Mucosa of rectum (tissue), 2 donors: ENCODE measurements around the gene DNM3.
A peak's percentile ranks its signal among the peaks of the same experiment; 100 is the strongest.

Source experiments
- H3K27ac ChIP-seq, 2 donors: one replicate each; pipeline ENCODE4 v1.7.0; 2013; ENCODE audit warnings: inconsistent platforms in 2 of 2, low read depth in 2 of 2, low read length in 2 of 2
- H3K27me3 ChIP-seq, 2 donors: one replicate each; pipeline ENCODE4 v1.7.0; 2013; ENCODE audit warnings: low read length in 2 of 2; ENCODE audit not compliant: control insufficient read depth in 2 of 2, insufficient read depth in 2 of 2
- H3K36me3 ChIP-seq, 2 donors: one replicate each; pipeline ENCODE4 v1.7.0; 2013; ENCODE audit warnings: low read length in 2 of 2; ENCODE audit not compliant: control insufficient read depth in 2 of 2, insufficient read depth in 2 of 2
- H3K4me1 ChIP-seq, 2 donors: one replicate each; pipeline ENCODE4 v1.7.0; 2013; ENCODE audit warnings: low read length in 2 of 2, mild to moderate bottlenecking in 1 of 2; ENCODE audit not compliant: control insufficient read depth in 2 of 2, insufficient read depth in 2 of 2
- H3K4me3 ChIP-seq, 2 donors: one replicate each; pipeline ENCODE4 v1.7.0; 2013; ENCODE audit warnings: low read length in 2 of 2
- H3K9ac ChIP-seq, 2 donors: one replicate each; pipeline ENCODE4 v1.7.0; 2013; ENCODE audit warnings: low read length in 2 of 2, low read depth in 1 of 2, mild to moderate bottlenecking in 1 of 2
- H3K9me3 ChIP-seq, 2 donors: one replicate each; pipeline ENCODE4 v1.7.0; 2013; ENCODE audit warnings: low read length in 2 of 2; ENCODE audit not compliant: control insufficient read depth in 2 of 2
- donor health status: healthy.
- donor health status: Normal muscosa, but diverticular disease.

Gene DNM3

DNA sequence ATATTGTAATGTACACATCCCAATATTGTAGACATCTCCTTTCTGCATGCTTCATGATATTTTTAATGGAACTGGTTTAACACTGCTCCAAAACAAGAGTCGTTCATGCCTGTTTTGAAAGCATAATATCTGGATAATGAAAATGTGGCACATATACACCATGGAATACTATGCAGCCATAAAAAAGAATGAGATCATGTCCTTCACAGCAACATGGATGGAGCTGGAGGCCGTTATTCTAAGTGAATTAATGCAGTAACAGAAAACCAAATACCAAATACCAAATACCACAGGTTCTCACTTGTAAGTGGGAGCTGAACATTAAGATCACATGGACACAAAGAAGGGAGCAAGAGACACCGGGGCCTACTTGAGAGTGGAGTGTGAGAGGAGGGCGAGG is 487.0 kb downstream of the DNM3 start:
- H3K27me3 ChIP-seq: no peaks in the 10 kb centered on the region
- H3K36me3 ChIP-seq: no peaks in the 10 kb centered on the region
- H3K27ac ChIP-seq: no peak overlapping the region
- H3K4me1 ChIP-seq: no peaks in the 10 kb centered on the region
- no peaks in the 10 kb centered on the region for H3K9me3 ChIP-seq
- H3K4me3 ChIP-seq: no peak overlapping the region
- H3K9ac ChIP-seq: no peak overlapping the region

DNA sequence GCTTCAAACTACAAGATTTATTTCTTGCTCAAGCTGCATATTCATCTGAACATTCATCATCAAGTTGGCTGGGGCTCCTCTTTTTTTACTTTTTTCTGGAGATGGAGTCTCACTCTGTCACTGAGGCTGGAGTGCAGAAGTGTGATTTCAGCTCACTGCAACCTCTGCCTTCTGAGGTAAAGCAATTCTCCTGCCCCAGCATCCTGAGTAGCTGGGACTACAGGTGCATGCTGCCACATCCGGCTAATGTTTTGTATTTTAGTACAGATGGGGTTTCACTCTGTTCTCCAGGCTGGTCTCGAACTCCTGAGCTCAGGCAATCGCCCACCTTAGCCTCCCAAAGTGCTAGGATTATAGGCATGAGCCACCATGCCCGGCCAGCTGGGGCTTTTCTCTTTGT is 490.9 kb downstream of the DNM3 start:
- H3K36me3 ChIP-seq: no peaks in the 10 kb centered on the region
- H3K9ac ChIP-seq: no peak overlapping the region
- H3K4me1 ChIP-seq: no peaks in the 10 kb centered on the region
- no peak overlapping the region for H3K4me3 ChIP-seq
- no peak overlapping the region for H3K27ac ChIP-seq
- no peaks in the 10 kb centered on the region for H3K27me3 ChIP-seq
- no peaks in the 10 kb centered on the region for H3K9me3 ChIP-seq

DNA sequence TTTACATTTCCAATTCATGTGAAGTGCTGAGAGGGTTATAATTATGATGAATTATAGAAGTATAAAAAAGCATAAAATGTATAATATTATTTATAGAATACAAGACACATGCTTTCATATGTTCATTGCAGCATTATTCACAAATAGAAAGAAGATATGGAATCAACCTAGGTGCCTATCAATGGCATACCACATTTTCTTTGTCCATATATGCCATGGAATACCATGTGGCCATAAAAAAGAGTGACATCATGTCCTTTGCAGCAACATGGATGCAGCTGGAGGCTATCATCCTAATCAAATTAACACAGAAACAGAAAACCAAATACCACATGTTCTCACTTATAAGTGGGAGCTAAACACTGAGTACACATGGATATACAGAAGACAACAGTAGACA is 494.1 kb downstream of the DNM3 start:
- Histone ChIP-seq H3K9ac (no peak overlapping the region), H3K27ac (no peak overlapping the region), H3K4me3 (no peak overlapping the region), H3K36me3 (no peaks in the 10 kb centered on the region), H3K27me3 (no peaks in the 10 kb centered on the region), H3K9me3 (no peaks in the 10 kb centered on the region), H3K4me1 (peaks cover 0 to 2% of the 10 kb centered on the region in 2 donors)

DNA sequence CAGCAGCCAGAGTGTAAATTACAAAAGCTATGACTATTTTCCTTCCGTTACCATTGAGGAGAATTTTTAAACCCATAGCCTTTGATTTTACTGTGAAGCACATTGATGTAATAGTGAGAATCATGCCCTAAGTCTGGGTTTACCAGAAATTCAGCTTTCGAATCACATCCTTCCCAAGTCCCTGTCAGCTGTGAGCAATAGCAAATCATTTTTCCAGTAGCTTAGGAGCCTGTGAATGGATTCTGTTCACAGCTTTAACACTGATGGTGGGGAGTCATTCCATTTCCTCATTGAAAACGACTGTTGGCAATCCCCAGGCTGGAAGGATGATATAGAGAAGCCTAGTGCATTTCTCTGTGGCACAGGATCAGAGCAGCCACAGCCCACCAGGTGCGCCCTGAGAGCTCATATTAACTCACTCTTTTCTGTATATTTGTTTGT is 497.0 kb downstream of the DNM3 start:
- no peak overlapping the region for H3K9ac ChIP-seq
- no peaks in the 10 kb centered on the region for H3K36me3 ChIP-seq
- H3K9me3 ChIP-seq: no peaks in the 10 kb centered on the region
- peaks cover 0 to 2% of the 10 kb centered on the region in 2 donors for H3K4me1 ChIP-seq
- H3K4me3 ChIP-seq: no peak overlapping the region
- no peaks in the 10 kb centered on the region for H3K27me3 ChIP-seq
- no peak overlapping the region for H3K27ac ChIP-seq

DNA sequence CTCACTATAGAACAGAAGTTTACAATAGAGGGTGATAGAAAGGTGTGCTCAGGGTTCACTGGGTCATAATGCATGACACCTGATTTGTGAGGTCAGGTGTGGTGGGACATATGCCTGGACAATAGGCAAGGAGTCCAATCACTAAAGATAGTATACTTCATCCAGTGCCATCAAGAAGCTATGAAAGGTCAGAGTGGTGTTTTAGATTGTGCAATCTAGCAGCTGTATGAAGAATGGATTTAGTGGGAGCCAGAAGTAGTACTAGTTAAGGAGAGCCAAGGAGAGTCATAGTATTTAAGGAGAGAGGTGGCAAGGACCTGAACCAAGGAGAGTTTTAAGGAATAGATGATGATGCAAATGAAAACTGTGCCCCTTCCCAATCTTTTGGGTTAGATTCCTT is 498.5 kb downstream of the DNM3 start:
- no peaks in the 10 kb centered on the region for H3K27me3 ChIP-seq
- no peak overlapping the region for H3K27ac ChIP-seq
- no peaks in the 10 kb centered on the region for H3K36me3 ChIP-seq
- H3K4me1 ChIP-seq: peaks cover 4 to 8% of the 10 kb centered on the region in 2 donors
- no peak overlapping the region for H3K9ac ChIP-seq
- no peak overlapping the region for H3K4me3 ChIP-seq
- no peaks in the 10 kb centered on the region for H3K9me3 ChIP-seq

DNA sequence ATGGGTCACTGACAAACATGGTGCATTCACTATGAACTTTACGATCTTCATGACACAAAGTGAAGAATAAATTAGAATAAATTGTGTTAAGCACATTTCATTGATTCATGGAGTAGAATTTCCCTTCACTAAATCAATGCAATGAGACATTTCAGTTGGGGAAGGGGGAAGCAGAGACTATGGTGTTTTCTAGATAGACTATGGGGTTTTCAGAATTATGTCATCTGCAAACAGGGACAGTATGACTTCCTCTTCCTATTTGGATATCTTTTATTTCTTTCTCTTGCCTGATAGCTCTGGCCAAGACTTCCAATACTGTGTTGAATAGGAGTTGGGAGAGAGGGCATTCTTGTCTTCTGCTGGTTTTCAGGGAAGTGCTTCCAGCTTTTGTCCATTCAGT is 499.2 kb downstream of the DNM3 start:
- no peak overlapping the region for H3K27ac ChIP-seq
- H3K27me3 ChIP-seq: no peaks in the 10 kb centered on the region
- peaks cover 4 to 8% of the 10 kb centered on the region in 2 donors for H3K4me1 ChIP-seq
- no peak overlapping the region for H3K4me3 ChIP-seq
- H3K9ac ChIP-seq: no peak overlapping the region
- H3K36me3 ChIP-seq: no peaks in the 10 kb centered on the region
- no peaks in the 10 kb centered on the region for H3K9me3 ChIP-seq

DNA sequence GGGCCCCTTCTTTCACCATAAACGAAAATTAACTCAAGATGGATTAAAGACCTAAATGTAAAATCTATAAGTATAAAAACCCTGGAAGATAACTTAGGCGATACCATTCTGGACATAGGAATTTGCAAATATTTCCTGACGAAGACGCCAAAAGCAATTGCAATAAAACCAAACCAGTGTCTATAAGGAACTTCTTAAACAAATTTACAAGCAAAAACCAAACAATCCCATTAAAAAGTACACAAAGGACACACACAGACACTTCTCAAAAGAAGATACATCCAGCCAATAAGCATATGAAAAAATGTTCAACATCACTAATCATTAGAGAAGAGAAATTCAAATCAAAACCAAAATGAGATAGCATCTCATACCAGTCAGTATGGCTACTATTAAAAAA is 500.4 kb downstream of the DNM3 start:
- Histone ChIP-seq H3K36me3 (no peaks in the 10 kb centered on the region), H3K27me3 (no peaks in the 10 kb centered on the region), H3K9ac (no peak overlapping the region), H3K27ac (no peak overlapping the region), H3K4me3 (no peak overlapping the region), H3K9me3 (no peaks in the 10 kb centered on the region), H3K4me1 (peaks cover 4 to 8% of the 10 kb centered on the region in 2 donors)

DNA sequence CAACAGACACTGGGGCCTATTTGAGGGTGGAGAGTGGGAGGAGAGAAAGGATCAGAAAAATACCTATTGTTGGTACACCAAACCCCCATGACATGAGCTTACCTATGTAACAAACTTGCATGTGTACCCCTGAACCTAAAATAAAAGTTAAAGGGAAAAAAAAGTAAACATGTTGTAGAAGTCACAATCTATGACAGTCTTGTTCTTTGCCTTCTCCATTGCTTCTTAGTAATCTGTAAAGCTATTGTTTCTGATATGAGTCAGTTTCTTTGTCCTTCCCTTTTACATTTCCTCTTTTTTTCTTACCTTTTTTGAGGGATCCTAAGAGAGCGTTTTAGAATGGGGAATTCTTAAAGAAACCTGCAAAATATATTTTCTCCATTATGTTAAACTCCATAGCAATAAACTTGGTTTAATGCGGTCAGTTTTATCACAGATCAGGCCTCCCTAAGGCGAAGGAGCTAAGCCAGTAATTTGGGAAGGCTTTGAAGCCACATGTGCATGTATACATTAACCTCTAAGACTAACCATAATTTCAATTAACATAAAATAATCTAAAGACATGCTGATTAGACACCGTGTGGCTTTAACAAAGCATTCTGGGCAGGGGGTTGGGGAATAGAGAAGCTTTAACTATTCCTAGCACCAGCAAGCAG is 501.4 kb downstream of the DNM3 start:
- H3K9me3 ChIP-seq: no peaks in the 10 kb centered on the region
- no peak overlapping the region for H3K9ac ChIP-seq
- H3K4me1 ChIP-seq: peaks cover 4 to 8% of the 10 kb centered on the region in 2 donors
- no peak overlapping the region for H3K27ac ChIP-seq
- no peak overlapping the region for H3K4me3 ChIP-seq
- no peaks in the 10 kb centered on the region for H3K27me3 ChIP-seq
- no peaks in the 10 kb centered on the region for H3K36me3 ChIP-seq

DNA sequence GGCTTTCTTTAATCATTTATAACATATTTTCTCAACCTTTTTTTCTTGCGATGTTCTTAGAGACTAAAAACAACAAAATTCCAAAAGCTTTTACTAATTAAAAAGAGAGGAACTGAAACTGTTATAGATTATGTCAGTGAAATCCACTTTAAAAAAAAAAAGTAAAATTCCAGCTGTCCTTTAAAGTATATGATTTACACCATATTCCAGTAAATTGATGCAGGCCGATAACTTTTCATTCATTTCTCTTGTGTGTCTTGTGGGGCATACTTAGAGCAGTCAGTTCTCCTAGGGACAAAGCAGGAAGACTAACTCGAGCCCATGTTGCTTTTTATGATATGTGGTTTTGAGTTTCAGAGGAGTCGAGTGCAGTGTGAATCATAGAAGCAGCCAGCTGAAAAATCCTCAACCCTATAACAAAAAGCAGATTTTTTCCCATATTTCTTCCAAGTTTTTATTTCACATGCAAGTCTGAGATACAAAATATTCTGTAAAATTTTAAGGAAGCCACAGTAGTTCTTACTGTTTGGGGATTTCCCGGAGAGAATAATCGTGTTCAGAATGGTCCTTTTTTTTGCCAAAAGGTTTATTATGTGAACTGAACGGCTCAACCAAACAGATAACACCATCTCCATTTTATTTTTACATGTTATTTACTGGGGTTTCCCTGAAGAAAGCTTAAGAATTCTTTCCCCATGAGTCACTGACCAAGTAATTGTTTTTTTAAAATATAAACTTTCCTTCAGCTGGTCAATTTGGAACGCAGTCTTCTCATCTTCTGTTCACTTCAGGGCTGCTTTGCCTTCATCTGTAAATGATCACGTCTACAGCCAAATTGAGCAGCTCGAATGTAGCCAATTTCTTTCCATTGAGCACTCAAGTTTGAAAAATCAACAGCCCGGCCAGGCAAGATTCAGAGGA is 502.2 kb downstream of the DNM3 start:
- Histone ChIP-seq H3K4me3 (no peak overlapping the region), H3K4me1 (peaks cover 4 to 8% of the 10 kb centered on the region in 2 donors), H3K9me3 (no peaks in the 10 kb centered on the region), H3K27ac (peak overlapping the region in 1 of 2 donors; percentile 34), H3K9ac (no peak overlapping the region), H3K36me3 (no peaks in the 10 kb centered on the region), H3K27me3 (no peaks in the 10 kb centered on the region)

DNA sequence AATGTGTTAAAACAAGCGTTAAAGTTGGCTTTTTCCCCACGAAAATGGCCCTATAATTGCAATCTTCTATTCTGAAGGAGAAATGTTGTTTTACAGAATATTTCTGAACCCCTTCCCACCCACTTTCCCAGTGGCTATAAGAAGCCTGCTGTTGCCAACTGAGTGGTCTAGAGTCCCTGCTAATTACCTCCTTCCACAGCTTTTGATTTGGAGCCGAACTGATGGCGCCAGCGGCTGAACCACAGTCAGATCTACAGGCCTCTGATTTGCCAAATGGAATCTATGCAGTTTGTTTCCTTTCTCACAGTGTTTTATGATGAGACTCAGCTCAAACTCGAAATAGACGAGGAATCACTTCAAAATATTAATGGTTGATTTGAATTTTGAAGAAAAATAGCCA is 503.1 kb downstream of the DNM3 start:
- Histone ChIP-seq H3K27ac (peak overlapping the region in 1 of 2 donors; percentile 34), H3K9me3 (no peaks in the 10 kb centered on the region), H3K4me1 (peaks cover 4 to 8% of the 10 kb centered on the region in 2 donors), H3K36me3 (no peaks in the 10 kb centered on the region), H3K27me3 (no peaks in the 10 kb centered on the region), H3K9ac (no peak overlapping the region), H3K4me3 (no peak overlapping the region)
